H9 (cell line): ENCODE data around the gene EHD4. TPM values are rescaled to one million over a fixed set of nuclear protein-coding genes. Genes with fewer than 3 reads are reported as not detected.

ENCODE experiments used
- DNase-seq: peaks from one replicate; pipeline ENCODE4 v3.0.0-alpha.2; 2017
- H2AFZ ChIP-seq: one replicate; pipeline ENCODE4 v1.6.1; 2013; ENCODE audit warnings: mild to moderate bottlenecking, low read length, control low read depth, moderate library complexity
- H2AK5ac ChIP-seq: 2 replicates; pipeline ENCODE4 v1.6.1; 2013; ENCODE audit warnings: low read length, control low read depth, mixed read lengths; ENCODE audit not compliant: insufficient read length
- H2BK120ac ChIP-seq: one replicate; pipeline ENCODE4 v1.6.1; 2013; ENCODE audit warnings: low read depth, mild to moderate bottlenecking, low read length, control low read depth, inconsistent platforms; ENCODE audit not compliant: poor library complexity, severe bottlenecking
- H2BK12ac ChIP-seq: 2 replicates; pipeline ENCODE4 v1.6.1; 2013; ENCODE audit warnings: low read length, control low read depth, mixed read lengths, low read depth; ENCODE audit not compliant: insufficient read length
- H2BK15ac ChIP-seq: 2 replicates; pipeline ENCODE4 v1.6.1; 2013; ENCODE audit warnings: low read depth, low read length, control low read depth
- H2BK20ac ChIP-seq: one replicate; pipeline ENCODE4 v1.6.1; 2013; ENCODE audit warnings: low read depth, mild to moderate bottlenecking, low read length, control low read depth, inconsistent platforms; ENCODE audit not compliant: poor library complexity, severe bottlenecking
- H2BK5ac ChIP-seq: 2 replicates; pipeline ENCODE4 v1.6.1; 2013; ENCODE audit warnings: low read length, control low read depth, mixed read lengths; ENCODE audit not compliant: insufficient read length
- H3K14ac ChIP-seq: 2 replicates; pipeline ENCODE4 v1.6.1; 2013; ENCODE audit warnings: low read length, control low read depth; ENCODE audit not compliant: insufficient read depth
- H3K18ac ChIP-seq: 2 replicates; pipeline ENCODE4 v1.6.1; 2013; ENCODE audit warnings: low read depth, mild to moderate bottlenecking, mixed read lengths, low read length, control low read depth; ENCODE audit not compliant: insufficient read length
- H3K23ac ChIP-seq: 2 replicates; pipeline ENCODE4 v1.6.1; 2013; ENCODE audit warnings: low read length, control low read depth, mixed read lengths, low read depth; ENCODE audit not compliant: insufficient read length
- H3K23me2 ChIP-seq: 2 replicates; pipeline ENCODE4 v1.6.1; 2013; ENCODE audit warnings: low read depth, mild to moderate bottlenecking, mixed read lengths, low read length, control low read depth; ENCODE audit not compliant: insufficient read length, poor library complexity, severe bottlenecking
- H3K27ac ChIP-seq: 2 replicates; pipeline ENCODE4 v1.5.1; 2013; ENCODE audit warnings: low read length, control low read depth, mixed read lengths, low read depth; ENCODE audit not compliant: insufficient read length
- H3K27me3 ChIP-seq: 2 replicates; pipeline ENCODE4 v1.6.1; 2013; ENCODE audit warnings: low read length, control low read depth, inconsistent platforms; ENCODE audit not compliant: insufficient read depth
- H3K4ac ChIP-seq: 2 replicates; pipeline ENCODE4 v1.6.1; 2013; ENCODE audit warnings: low read depth, mild to moderate bottlenecking, control low read depth, inconsistent platforms, low read length, moderate library complexity
- H3K4me1 ChIP-seq: 2 replicates; pipeline ENCODE4 v1.6.1; 2013; ENCODE audit warnings: low read length, control low read depth, inconsistent platforms; ENCODE audit not compliant: insufficient read depth
- H3K4me2 ChIP-seq: 2 replicates; pipeline ENCODE4 v1.6.1; 2013; ENCODE audit warnings: low read length, control low read depth, mixed read lengths; ENCODE audit not compliant: insufficient read length, insufficient read depth
- H3K56ac ChIP-seq: 2 replicates; pipeline ENCODE4 v1.6.1; 2013; ENCODE audit warnings: low read depth, mild to moderate bottlenecking, mixed read lengths, low read length, control low read depth; ENCODE audit not compliant: insufficient read length
- H3K79me1 ChIP-seq: 2 replicates; pipeline ENCODE4 v1.6.1; 2013; ENCODE audit warnings: low read depth, mild to moderate bottlenecking, moderate library complexity, low read length, control low read depth, inconsistent platforms; ENCODE audit not compliant: insufficient read depth, poor library complexity, severe bottlenecking
- H3K79me2 ChIP-seq: 2 replicates; pipeline ENCODE4 v1.6.1; 2013; ENCODE audit warnings: low read length, control low read depth, inconsistent platforms; ENCODE audit not compliant: insufficient read depth
- H3K9ac ChIP-seq: 2 replicates; pipeline ENCODE4 v1.6.1; 2013; ENCODE audit warnings: low read length, control low read depth, mixed read lengths; ENCODE audit not compliant: insufficient read length; ENCODE audit errors: extremely low read depth
- H3K9me3 ChIP-seq: one replicate; pipeline ENCODE4 v1.6.1; 2013; ENCODE audit warnings: low read depth, low read length, inconsistent platforms; ENCODE audit not compliant: control insufficient read depth
- H3T11ph ChIP-seq: one replicate; pipeline ENCODE4 v1.6.1; 2013; ENCODE audit warnings: mild to moderate bottlenecking, low read length, control low read depth, inconsistent platforms
- H4K20me1 ChIP-seq: one replicate; pipeline ENCODE4 v1.6.1; 2013; ENCODE audit not compliant: control insufficient read depth, insufficient read length, insufficient read depth
- H4K5ac ChIP-seq: 2 replicates; pipeline ENCODE4 v1.6.1; 2013; ENCODE audit warnings: low read depth, mild to moderate bottlenecking, mixed read lengths, low read length, control low read depth; ENCODE audit not compliant: insufficient read length
- H4K8ac ChIP-seq: replicated peaks from 2 replicates; pipeline ENCODE4 v1.6.1; 2013; ENCODE audit warnings: low read length, control low read depth, mixed read lengths, low read depth; ENCODE audit not compliant: insufficient read length
- H4K91ac ChIP-seq: 2 replicates; pipeline ENCODE4 v1.6.1; 2013; ENCODE audit warnings: low read depth, mild to moderate bottlenecking, moderate library complexity, mixed read lengths, low read length, control low read depth; ENCODE audit not compliant: insufficient read length
- H3K27ac Mint-ChIP-seq, 3 experiments: 2 replicates in 2 of 3; 3 replicates in 1 of 3; pipeline ENCODE4 v1.8.0; 2020 to 2021; ENCODE audit warnings: mixed read lengths in 3 of 3, mild to moderate bottlenecking in 1 of 3, moderate library complexity in 1 of 3
- H3K27me3 Mint-ChIP-seq: 2 replicates; pipeline ENCODE4 v1.8.0; 2021; ENCODE audit warnings: low read depth, mild to moderate bottlenecking, moderate library complexity, mixed read lengths
- H3K36me3 Mint-ChIP-seq, 3 experiments: 2 replicates in 2 of 3; 3 replicates in 1 of 3; pipeline ENCODE4 v1.8.0; 2020 to 2021; ENCODE audit warnings: low read depth in 3 of 3, mixed read lengths in 3 of 3; ENCODE audit not compliant: insufficient read depth in 1 of 3
- H3K4me1 Mint-ChIP-seq, 2 experiments: 2 replicates each; pipeline ENCODE4 v1.8.0; 2020; ENCODE audit warnings: mixed read lengths in 2 of 2
- H3K4me3 Mint-ChIP-seq, 2 experiments: 2 replicates in 1 of 2; 3 replicates in 1 of 2; pipeline ENCODE4 v1.8.0; 2020 to 2021; ENCODE audit warnings: mild to moderate bottlenecking in 2 of 2, mixed read lengths in 2 of 2, moderate library complexity in 1 of 2
- H3K9me3 Mint-ChIP-seq, 2 experiments: 2 replicates in 1 of 2; 3 replicates in 1 of 2; pipeline ENCODE4 v1.8.0; 2020; ENCODE audit warnings: mild to moderate bottlenecking in 2 of 2, mixed read lengths in 2 of 2, moderate library complexity in 1 of 2
- CTCF ChIP-seq: fragments of 200-600 bp; sonication (generic); conservative IDR thresholded peaks from 3 replicates; pipeline ENCODE4 v1.8.0; 2021; ENCODE audit warnings: antibody characterized with exemption, mild to moderate bottlenecking
- WGBS: extraction: QIAGEN DNeasy Blood & Tissue Kit; methylation state at CpG from one replicate; pipeline ENCODE4 v1.1.7; 2013; ENCODE audit warnings: missing lambda C conversion rate, low lambda C conversion rate, mixed read lengths; ENCODE audit not compliant: insufficient read length; ENCODE audit errors: extremely low coverage; 5-methylcytosine and 5-hydroxymethylcytosine counted together
- total RNA-seq: library from RNA; stranded (reverse); gene quantifications from 2 replicates; pipeline ENCODE4 v1.2.1, GENCODE V29; 2021

EHD4 gene
- total RNA-seq, 1 experiment from 2014 or later = 22.9 TPM

GRCh38 chr15:42009474-42009873, 37.1 kb upstream of the EHD4 start:
- H3K23ac ChIP-seq = no peak overlapping the region
- H2BK15ac ChIP-seq = no peak overlapping the region
- H4K20me1 ChIP-seq = no peaks in the 10 kb centered on the region
- no peak overlapping the region for H2AK5ac ChIP-seq
- H3K27ac ChIP-seq = no peak overlapping the region
- no peak overlapping the region for H2BK120ac ChIP-seq
- no peak overlapping the region for H2AFZ ChIP-seq
- H3T11ph ChIP-seq = no peak overlapping the region
- H3K4ac ChIP-seq = no peak overlapping the region
- H3K4me1 Mint-ChIP-seq = no peaks in the 10 kb centered on the region; a peak in 4 of 4 replicates
- no peak overlapping the region for H4K5ac ChIP-seq
- H3K9me3 ChIP-seq = no peaks in the 10 kb centered on the region
- H2BK12ac ChIP-seq = no peak overlapping the region
- H3K9me3 Mint-ChIP-seq = no peaks in the 10 kb centered on the region; a peak in 2 of 5 replicates
- no peak overlapping the region for H3K4me2 ChIP-seq
- H3K23me2 ChIP-seq = no peaks in the 10 kb centered on the region
- H3K4me3 Mint-ChIP-seq = no peak overlapping the region
- H2BK5ac ChIP-seq = no peak overlapping the region
- H3K79me1 ChIP-seq = no peaks in the 10 kb centered on the region
- H2BK20ac ChIP-seq = no peak overlapping the region
- no peak for DNase-seq
- H3K27me3 Mint-ChIP-seq = peaks cover 16% of the 10 kb centered on the region
- no peaks in the 10 kb centered on the region; the same call in 1 of the 2 replicates for H3K79me2 ChIP-seq
- no peak overlapping the region for H3K9ac ChIP-seq
- WGBS = 100% methylated on average over 3 of the region's 5 CpGs
- no peak overlapping the region for H3K27ac Mint-ChIP-seq
- no peak overlapping the region for H3K18ac ChIP-seq
- H3K56ac ChIP-seq = no peak overlapping the region
- no peaks in the 10 kb centered on the region for H3K27me3 ChIP-seq
- no peaks in the 10 kb centered on the region for H3K36me3 Mint-ChIP-seq
- no peaks in the 10 kb centered on the region for H3K4me1 ChIP-seq
- no peak overlapping the region for H4K91ac ChIP-seq
- no peak for TF ChIP-seq CTCF
- no peak overlapping the region for H4K8ac ChIP-seq
- no peak overlapping the region for H3K14ac ChIP-seq
